AG20443 (cell line): Measurements from ENCODE around the gene ZNF628.
"Not testable (repeated sequence)": the region's sequence is repeated elsewhere in the genome, so short reads cannot be mapped to it uniquely, and the experiment has no call there.

Experiments
- DNase-seq: peaks from one replicate; pipeline ENCODE4 v3.0.0; 2012; ENCODE audit warnings: low spot score, mixed read lengths

The ZNF628 gene

GRCh38 chr19:55476100-55476775 lies at the start of gene ZNF628:
TSS of gene ZNF628 (plus strand) at chr19:55476617. CDS start at chr19:55479911, 3,294 bp downstream.
- DNase-seq, result peak; percentile 97

- DNase-seq, result no peak
These were observed 45.2 kb upstream of the ZNF628 start for GRCh38 chr19:55431183-55431582.

GRCh38 chr19:55432241-55432959 lies 44.0 kb upstream of the ZNF628 start:
- no peak for DNase-seq

GRCh38 chr19:55433292-55433691 lies 43.1 kb upstream of the ZNF628 start:
- no peak for DNase-seq

- no peak for DNase-seq
These were observed 42.0 kb upstream of the ZNF628 start for GRCh38 chr19:55434356-55434919.

- DNase-seq, result no peak
These were observed 41.4 kb upstream of the ZNF628 start for GRCh38 chr19:55435020-55435419.

- no peak for DNase-seq
These were observed 39.6 kb upstream of the ZNF628 start for GRCh38 chr19:55436847-55437246.

GRCh38 chr19:55437410-55437809 lies 39.0 kb upstream of the ZNF628 start:
- DNase-seq, result peak; percentile 83

- no peak for DNase-seq
These were observed 37.4 kb upstream of the ZNF628 start for GRCh38 chr19:55439052-55439451.

GRCh38 chr19:55440411-55441105 lies 35.9 kb upstream of the ZNF628 start:
- DNase-seq, result no peak

- no peak for DNase-seq
These were observed 35.1 kb upstream of the ZNF628 start for GRCh38 chr19:55441319-55441691.

- DNase-seq, result no peak
These were observed 34.6 kb upstream of the ZNF628 start for GRCh38 chr19:55441692-55442321.

GRCh38 chr19:55442372-55442961 lies 34.0 kb upstream of the ZNF628 start:
- no peak for DNase-seq

- DNase-seq, result no peak
These were observed 33.2 kb upstream of the ZNF628 start, which contains the start of gene SHISA7 for GRCh38 chr19:55443045-55443823. TSS of gene SHISA7 (minus strand) at chr19:55443300. CDS start at chr19:55442863, 437 bp downstream.

GRCh38 chr19:55443824-55444480 lies 32.5 kb upstream of the ZNF628 start:
- no peak for DNase-seq

- DNase-seq, result no peak
These were observed 31.8 kb upstream of the ZNF628 start for GRCh38 chr19:55444646-55445045.

GRCh38 chr19:55446060-55446459 lies 30.4 kb upstream of the ZNF628 start:
- DNase-seq, result no peak

GRCh38 chr19:55447421-55448174 lies 28.8 kb upstream of the ZNF628 start:
- DNase-seq, result peak; percentile 77

- not testable (repeated sequence) for DNase-seq
These were observed 28.3 kb upstream of the ZNF628 start for GRCh38 chr19:55448175-55448490.

- DNase-seq, result no peak
These were observed 26.9 kb upstream of the ZNF628 start for GRCh38 chr19:55449469-55449868.
